Activated naive CD4-positive, alpha-beta T cell treated with anti-CD3 and anti-CD28 coated beads, Interleukin-2, amount 50 U/mL, for 16 hours (primary cell): ENCODE measurements around the gene NCEH1.
"Not testable (repeated sequence)": the region's sequence is repeated elsewhere in the genome, so short reads cannot be mapped to it uniquely, and the experiment has no call there.

ENCODE experiments used
- DNase-seq: peaks from one replicate; pipeline ENCODE4 v3.0.0-alpha.2; 2020

The NCEH1 gene

DNA sequence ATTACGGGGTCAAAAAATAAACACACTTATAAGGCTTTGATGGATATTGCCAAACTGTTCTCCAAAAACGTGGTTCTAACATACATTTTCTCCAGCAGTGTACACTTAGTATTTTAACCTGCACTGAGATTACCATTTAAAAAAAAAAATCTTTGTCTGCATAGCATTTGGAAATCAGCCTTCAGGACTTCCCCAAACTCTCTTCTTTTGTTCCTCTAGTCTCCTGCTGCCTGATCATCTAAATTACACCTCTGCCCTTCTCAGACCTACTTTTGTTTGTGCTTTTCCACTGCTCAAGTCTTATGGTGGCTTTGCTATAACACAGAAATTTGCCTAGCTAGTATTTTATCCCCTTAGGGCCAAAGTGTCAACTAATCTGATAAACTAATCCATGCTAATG lies 3.8 kb downstream of the NCEH1 start:
- DNase-seq, result no peak

DNA sequence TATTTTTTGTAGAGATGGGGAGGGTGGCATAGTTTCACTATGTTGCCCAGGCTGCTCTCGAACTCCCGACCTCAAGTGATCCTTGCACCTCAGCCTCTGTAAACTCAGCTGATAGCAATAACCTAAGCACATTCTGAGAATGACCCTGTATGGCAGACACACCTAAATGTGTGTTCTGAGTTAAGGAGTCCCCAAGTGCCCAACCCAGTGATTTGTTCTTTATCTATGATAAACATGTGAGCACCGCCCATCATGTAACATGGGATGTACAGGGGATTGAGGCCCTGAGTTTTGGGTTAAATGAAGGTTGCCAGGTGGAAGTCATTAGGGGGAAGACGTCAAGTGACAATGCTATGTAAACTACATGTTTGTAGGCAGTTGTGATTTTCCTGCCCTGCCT lies 5.7 kb downstream of the NCEH1 start:
- no peak for DNase-seq

DNA sequence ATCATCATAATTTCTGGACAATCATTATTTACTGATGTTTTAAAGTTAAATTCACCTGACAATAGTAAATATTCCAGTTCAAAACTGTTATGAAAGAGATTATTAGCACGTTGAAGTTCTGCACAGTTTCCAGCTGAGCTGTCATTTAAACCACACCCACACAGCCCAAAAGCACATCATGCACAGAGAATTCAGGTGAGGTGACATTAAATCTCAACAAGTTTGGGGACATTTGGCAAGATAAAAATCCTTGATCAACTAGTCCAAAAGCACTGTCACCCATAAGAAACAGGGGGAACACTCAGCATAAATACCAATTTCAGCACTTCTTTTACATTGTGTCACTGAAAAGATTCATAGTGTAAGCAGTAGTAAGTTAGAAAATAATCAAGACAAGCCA lies 6.9 kb downstream of the NCEH1 start:
- no peak for DNase-seq

DNA sequence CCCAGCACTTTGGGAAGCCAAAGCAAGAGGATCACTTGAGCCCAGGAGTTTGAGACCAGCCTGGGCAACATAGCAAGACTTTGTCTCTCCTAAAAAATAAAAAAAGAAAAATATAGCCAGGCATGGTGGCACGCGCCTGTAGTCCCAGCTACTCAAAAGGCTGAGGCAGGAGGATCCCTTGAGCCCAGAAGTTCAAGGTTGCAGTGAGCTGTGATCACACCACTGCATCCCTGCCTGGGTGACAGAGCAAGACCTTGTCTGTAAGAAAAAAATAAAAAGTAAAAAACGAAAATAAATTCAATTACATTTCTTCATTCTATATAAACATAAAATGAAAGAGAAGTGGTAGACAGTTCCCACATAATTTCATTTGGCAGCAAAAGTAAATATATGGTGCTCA lies 8.1 kb downstream of the NCEH1 start:
- DNase-seq, result not testable (repeated sequence)

DNA sequence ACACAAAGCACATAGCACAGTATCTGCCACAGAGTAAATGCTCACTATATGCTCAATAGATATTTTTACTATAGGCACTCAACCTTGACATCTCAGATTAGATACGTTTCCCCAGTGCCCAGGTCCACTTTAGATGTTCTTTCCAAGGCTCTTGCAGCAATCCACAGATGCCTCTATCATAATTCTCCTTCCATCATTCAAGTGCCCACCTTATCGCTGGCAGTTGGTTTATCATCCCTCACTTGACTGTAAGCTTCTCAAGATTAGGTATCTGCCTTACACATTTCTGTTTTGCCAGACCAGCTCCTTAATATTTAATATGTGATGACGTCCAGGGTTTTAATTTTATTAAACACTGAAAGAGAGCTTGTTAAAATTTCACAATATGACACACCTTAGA lies 8.6 kb downstream of the NCEH1 start:
- DNase-seq, result no peak

DNA sequence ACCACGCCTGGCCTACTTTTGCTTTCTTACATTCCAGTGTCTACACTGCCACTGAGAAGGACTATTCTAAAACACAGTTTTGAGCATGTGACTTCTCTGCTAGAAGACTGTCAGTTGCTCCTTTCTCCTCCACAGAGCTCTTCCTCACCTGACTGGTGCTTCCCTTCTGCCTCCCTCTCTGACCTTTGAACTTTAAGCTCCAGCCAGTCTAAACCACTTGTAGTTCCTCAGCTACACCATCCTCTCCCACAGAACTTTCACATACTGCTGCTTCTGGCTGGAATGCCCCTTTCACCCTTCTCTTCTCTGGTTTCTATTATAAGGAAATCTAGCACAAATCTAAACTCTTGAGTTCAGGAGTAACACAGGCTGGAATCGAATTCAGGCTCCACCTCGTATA lies 9.1 kb downstream of the NCEH1 start:
- DNase-seq, result no peak

DNA sequence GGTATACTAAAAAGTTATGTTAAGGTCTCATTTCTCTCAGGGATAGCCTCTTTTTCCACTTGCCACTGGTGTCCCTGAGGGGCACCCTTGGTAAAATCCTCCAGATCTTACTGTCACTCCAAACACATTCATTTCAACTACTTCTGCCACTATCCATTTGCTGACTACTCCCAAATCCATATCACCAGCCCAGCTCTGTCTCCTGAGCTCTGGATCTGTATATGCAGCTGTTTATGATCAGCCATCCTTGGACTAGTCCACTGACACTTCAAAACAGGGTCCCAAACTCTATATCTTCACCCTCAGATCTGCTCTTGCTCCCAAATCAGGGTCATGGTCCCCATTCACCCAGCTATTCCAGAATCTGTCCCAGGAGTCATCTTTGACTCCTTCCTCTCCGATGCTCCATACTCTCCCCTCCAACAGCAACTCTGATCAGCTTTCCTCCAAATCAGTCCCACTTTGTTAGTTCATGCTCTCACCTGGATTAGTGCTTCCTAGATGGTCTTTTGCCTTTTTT lies 9.9 kb downstream of the NCEH1 start:
- no peak for DNase-seq

DNA sequence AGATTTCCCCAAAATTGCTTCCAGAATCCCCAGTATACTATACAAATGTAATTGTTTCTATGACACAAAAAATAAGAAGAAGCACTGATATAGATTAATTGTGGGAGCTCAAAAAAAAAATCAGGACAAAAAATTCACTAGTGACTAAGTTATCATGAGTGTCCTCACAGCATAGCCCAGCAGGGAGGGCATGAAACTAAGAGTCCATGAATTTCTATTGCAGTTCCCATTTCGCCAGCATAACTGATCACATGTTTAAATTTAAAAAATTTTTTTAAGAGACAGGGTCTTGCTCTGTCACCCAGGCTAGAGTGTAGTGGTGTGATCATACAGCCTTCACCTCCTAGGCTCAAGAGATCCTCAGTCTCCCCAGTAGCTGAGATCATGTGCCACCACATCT lies 10.6 kb downstream of the NCEH1 start:
- no peak for DNase-seq

DNA sequence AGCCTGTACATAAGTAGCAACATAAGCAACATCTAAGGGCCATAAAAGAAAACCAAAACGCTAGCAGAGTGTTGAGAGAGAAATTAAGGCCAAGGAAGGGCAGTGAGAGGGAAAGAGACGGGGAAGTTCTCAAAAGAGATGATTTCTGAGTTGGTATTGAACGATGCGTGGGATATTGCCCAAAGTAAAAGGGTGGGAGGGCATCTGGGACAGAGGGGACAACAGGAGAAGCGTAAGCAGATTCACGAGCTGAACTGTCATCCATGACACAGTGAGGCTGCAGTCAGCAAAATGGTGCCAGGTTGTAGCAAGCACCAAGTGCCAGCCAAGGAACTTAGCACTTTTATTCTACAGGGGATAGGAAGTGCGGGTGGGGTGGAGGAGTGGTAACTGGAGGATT lies 11.8 kb downstream of the NCEH1 start:
- DNase-seq, result no peak

DNA sequence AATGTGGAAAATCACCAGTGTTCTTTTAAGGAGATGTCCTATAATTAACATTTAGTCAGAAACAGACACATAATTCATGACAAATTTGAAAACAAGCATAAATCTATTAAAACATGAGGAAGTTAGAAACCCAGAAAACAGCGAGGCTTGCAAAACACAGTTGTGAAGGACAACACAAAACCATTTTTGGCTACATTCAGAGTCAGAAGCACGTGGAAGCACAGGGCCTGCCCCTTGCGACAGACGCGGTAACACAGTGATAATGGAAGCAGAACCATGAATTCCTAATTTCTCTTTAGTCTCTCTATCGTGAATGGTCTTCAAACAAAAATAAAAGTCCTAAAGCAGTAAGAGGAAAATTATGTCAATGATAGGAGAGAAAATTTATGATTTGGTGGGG lies 12.2 kb downstream of the NCEH1 start:
- DNase-seq, result no peak

DNA sequence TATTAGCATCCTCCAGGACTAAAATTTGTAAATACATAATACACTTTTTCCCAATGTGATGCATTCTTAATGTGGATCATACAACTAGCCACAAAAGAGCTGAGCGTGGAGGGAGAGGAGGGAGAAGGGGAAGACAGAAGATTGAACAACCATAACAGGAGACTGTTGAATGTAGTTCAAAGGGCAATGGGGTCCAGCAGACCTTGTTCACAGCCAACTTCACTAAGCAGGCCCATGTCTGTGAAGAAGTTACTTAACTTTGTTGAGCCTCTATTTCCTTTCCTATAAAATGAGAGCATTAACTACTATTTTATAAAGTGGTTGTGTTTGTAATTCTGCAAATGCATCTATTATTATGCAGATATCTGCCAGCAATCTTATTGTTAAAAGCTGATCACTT lies 13.3 kb downstream of the NCEH1 start:
- no peak for DNase-seq

DNA sequence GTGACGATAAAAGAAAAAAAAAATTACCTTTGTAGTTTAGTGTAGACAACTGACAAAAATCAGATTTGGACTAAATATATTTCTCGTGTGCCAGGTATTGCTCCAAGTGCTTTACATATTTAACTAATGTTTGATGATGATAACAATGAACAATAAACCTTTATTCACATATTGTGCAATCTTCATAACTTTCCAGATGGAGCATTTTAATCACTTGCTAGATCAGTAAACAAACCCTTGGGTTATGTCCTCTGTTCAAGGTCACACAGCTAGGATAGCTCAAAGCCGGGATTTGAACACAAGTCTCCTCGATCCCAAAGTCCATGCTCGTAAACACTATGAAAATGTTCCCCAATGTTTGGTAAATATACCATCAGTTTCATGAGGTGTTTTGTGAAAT lies 14.5 kb downstream of the NCEH1 start:
- no peak for DNase-seq

DNA sequence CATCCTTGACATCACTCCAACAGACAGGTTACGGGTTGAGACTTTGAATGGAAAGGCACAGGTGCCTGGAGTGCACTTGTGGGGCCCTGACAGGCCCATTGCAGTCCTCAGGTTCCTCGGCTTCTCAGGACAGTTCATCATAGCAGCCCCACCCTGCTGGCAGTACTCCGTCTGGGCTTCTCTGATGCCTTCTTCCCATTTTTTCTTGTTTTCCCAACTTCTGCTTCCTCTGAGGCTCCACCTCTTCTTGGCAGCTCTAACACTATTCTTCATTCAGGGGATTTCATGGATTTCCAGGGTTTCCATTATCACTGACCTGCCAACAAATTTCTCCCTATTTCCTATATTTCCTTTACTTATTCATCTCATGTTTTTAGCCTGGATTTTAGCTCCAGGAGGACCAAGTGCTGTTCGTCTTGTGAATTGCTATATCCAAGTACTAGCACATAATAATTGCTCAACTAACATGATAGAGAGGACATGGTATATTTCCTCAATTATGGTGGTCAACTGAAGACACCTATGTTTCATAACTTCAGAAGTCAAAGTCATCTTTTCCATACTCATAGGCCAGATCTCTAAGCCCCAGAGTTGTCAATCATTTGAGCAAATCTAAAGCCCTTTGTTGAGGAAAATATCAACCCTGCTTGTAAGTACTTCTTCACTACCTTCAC lies 16.2 kb downstream of the NCEH1 start:
- no peak for DNase-seq

DNA sequence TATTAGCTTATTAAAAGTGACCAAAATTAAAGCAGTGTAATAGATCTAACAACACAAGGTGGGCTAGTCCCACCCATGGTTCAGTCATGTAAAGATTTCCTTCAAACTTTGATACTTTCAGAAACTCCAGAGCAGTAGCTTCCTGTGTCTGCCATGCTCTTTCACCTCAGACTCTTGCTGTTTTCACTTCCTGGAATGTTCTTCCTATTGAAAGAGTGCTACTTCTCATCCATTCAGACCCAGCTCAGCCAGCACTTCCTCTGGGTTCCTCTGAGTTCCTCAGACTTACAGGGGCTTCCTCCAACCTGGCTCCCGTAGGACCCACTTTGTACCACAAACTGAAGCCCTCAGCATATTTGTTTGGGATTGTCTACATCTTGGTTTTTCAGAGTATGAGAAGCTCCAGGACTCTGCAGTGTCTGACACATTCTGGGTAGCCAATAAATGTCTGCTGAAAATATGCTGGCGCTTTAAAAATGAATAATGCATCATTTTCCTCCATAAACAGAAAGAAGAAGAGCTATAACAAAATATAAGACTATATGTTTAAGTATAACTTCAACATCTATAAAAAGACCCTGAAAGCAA lies 18.0 kb downstream of the NCEH1 start:
- DNase-seq, result no peak

DNA sequence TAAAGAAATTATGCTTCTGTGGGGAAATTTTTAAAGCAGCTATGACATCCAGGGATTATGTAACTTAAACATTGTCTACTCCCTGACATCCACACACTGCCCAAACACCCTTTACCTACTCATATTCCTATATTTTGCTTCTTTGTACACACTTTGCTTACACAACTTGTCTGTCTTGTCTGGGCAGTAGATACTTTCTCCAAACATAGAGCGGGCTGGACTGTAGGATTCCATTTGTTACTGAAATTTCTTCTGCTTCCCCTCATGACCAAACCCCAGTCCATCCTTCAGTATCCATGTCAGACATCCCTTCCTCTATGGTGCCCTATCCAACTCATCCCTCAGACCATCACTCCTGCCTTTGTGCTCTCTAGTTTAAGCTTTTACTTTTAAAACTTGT lies 19.9 kb downstream of the NCEH1 start:
- DNase-seq, result no peak

DNA sequence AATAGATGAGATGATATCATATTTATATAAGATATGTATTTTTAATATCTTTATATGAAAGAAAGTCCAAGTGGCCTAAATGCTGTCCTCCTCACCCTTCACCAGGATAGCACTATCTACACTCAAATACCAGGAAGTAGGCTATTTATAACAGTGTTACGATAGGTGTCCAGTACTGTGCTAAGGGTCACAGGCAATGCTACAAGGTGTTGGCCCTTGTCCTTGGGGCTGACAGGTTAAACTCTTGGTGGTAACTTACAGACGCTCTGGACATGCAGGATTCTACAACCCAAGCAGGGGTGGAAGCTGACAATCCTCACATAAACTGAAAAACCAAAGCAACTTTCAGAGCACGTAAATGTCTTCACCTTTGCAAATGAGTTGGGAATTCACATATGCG lies 22.3 kb downstream of the NCEH1 start:
- DNase-seq, result no peak

DNA sequence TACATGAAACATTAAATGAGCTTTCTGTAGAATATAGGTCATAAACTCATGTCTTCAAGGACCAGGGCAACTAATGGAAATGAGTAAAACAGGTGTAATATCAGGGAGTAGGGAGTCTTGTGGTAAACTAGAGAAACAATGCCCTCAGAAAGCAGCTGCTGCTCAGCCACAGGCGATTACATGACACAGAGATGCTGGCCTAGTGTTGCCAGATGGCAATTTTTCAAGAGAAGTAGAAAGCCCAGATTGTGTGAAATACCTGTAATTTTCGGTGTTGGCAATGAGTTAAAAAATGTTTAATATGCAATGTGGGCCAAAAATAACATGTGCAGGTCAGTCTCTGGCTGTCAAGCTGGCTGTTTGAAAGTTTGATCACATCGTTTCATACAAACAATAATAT lies 23.4 kb downstream of the NCEH1 start:
- no peak for DNase-seq

DNA sequence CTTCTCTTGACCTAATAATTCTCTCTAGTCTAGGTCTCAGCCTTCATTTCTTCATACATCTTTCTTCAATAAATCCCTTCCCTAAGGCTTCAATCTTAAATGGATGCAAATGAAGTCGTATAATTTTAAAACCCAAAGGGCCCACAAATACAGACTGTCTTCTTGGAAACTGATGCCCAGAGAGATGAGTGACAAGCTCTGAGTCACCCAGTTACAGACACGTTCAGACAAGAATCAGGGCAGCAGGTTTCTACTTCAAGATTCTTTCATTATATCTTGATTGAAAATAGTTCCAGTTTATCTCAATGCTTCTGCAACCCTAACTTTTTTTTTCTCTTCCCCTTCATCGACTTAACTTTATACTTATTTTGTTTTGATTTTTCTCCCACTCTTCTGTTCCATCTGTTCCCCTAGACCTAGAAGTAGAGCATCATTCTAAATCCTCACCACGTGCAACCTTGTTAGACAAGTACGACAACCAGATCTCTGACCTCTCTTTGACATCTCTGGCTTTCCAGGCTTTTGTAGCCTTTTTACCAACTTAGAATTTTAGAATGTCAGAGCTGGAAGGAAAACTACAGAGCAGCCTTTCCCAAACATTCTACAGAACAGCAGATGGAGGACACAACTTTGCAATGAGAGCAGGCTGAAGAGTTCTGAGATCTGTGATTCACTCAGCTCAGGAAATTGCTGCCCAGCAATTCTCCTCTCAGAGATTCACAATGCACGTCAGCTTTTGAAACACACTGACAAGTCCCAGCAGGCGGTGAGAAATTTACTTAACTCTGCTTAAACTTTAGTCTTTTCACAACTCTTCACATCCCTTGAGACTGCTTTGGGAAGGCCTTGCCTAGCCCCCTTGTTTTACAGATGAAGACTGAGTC lies 25.3 kb downstream of the NCEH1 start:
- DNase-seq, result no peak

DNA sequence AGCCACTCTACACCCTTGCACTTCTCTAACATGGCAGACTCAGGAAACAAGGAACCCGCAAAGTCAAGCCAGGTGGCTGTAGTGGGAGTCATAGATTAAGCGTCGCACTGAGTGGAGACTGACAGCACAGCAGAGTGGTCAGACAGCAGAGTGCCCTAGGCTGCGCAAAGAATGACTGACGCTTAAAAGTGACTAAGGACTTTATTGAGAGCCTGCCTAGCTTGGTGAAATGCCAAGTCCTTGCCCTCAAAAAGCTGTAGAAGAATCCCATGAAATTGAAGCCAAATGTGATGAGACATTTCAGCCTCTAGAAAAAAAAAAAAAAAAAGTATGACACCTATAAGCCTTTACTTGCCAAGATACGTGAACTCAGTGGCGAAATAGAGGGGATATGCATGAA lies 30.2 kb downstream of the NCEH1 start:
- DNase-seq, result no peak

DNA sequence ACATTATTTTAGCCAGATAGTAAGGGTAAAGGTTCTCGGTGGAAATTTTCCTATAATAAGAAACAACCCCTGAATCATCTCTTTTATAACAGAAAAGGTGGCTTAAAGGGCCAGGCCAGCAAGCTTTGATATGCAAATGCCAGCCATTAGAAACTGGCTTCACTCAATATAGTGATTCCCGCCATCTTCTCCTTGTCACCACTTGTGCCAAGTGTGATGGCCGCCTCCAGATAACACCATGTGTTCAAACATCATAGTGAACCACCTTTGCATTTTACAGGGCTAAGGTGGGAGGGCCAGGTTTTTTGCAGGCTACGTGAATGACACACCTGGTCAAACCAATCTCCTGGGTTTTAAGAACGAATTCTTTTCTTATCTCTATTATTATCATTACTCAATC lies 31.3 kb downstream of the NCEH1 start:
- DNase-seq, result no peak

DNA sequence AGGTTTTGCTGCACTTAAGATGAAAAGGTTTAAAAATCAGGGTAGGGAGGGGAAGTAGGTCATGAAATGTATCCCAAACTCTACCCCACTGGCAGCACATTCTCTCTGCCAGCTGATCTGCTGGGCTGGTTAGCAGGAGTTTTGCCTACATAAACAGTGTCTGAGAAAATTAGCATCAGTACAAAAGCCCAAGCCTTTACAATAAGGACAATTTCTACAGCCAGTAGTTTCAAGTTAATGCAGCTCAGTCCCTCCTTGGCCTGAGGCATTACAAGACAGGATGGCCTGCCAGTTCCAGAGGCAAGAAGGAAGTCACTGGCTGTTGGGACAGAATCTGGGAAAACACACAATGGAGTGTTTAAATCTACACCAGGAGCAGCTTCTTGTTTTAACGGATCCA lies 32.8 kb downstream of the NCEH1 start:
- no peak for DNase-seq

DNA sequence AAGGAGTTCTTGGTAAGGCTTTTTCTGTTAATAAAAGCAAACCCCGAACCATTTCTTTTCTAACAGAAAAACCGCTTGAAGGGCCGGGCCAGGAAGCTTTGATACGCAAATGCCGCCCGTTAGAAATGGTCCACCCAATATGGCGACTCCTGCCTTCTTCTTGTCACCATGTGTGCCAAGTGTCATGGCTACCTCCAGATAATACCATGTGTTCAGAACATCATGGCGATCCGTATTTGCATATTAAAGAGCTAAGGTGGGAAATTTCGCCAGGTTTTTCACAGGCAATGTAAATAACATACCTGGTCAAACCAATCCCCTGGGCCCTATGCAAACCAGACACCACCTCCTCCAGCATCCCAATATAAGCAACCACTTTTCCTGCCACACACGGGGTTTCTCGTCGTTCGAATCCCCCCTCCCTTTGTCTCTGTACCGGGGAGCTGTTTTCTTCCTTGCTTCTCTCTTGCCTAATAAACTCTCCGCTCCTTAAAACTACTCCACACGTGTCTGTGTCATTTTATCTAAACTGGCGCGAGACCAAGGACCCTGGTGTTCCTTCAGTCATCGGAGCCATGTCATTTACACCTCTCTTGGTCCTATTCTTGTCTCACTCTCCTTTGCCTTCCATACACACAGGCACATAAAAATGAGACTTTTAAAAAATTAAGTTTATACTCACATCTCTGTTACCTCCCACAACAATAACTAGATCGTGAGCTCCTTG lies 34.5 kb downstream of the NCEH1 start:
- DNase-seq, result no peak

DNA sequence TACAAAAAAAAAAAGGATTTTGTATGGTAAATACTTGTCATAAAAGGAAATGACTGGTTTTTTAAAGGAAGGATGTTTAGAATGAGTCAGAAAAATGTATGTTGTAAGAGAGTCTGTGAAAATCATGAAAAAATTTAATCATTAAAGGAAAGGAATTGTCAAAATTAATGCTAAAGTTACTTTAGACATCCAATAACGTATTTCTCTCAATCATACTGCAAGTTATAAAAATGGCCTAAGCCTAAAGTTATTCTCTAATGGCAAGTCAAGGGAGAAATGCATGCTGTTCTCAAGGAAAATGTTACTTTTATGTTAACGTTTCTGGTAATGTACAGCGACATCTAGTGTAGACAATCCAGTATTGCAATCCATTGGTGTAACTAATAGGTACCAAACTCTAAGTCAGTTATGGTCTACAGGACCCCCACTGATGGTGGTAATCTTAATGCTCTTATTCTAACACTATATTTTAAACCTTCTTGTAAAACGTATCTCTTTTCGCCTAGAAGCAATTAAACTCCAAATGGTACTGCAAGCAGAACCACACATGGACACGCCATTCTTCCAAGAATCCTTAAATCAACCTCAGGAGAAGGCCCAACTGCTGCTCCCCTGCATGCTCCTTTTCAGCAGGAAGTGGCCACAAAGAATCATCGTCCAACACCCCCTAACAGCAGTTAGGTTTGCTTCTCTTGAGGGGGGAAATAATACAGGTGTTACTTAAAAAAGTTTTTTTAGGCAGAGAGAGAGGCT lies 35.2 kb downstream of the NCEH1 start:
- no peak for DNase-seq
